Activated T-cell treated with anti-CD3 and anti-CD28 coated beads, Interleukin-2, amount 50 U/mL, for 4 hours (primary cell): ENCODE results near the gene AK5. TPM values are rescaled to one million over a fixed set of nuclear protein-coding genes. Genes with fewer than 3 reads are reported as not detected.
"Not testable (repeated sequence)": the region's sequence is repeated elsewhere in the genome, so short reads cannot be mapped to it uniquely, and the experiment has no call there.

Source experiments
- ATAC-seq, 2 donors: fragments of 200-7000 bp; cut with Tn5 transposase; one replicate each; pipeline ENCODE4 v1.10.0; 2021
- DNase-seq: peaks from one replicate; pipeline ENCODE4 v3.0.0-alpha.2; 2020
- H3K27me3 Mint-ChIP-seq: one replicate; pipeline ENCODE4 v1.8.0; 2021; ENCODE audit warnings: low read depth, mixed read lengths
- H3K36me3 Mint-ChIP-seq: one replicate; pipeline ENCODE4 v1.8.0; 2022; ENCODE audit warnings: mixed read lengths; ENCODE audit not compliant: insufficient read depth
- H3K4me1 Mint-ChIP-seq: one replicate; pipeline ENCODE4 v1.8.0; 2021; ENCODE audit warnings: low read depth, mixed read lengths
- H3K4me3 Mint-ChIP-seq: one replicate; pipeline ENCODE4 v1.8.0; 2021; ENCODE audit warnings: mild to moderate bottlenecking, moderate library complexity, mixed read lengths
- H3K9me3 Mint-ChIP-seq: one replicate; pipeline ENCODE4 v1.8.0; 2021; ENCODE audit warnings: mixed read lengths
- total RNA-seq, 3 donors: library from RNA; stranded (reverse); gene quantifications; one replicate each; pipeline ENCODE4 v1.2.1, GENCODE V29; 2021

AK5 gene
- total RNA-seq, 3 donors from 2014 or later, result 1.0 to 4.9 (median 3.0) TPM

DNA sequence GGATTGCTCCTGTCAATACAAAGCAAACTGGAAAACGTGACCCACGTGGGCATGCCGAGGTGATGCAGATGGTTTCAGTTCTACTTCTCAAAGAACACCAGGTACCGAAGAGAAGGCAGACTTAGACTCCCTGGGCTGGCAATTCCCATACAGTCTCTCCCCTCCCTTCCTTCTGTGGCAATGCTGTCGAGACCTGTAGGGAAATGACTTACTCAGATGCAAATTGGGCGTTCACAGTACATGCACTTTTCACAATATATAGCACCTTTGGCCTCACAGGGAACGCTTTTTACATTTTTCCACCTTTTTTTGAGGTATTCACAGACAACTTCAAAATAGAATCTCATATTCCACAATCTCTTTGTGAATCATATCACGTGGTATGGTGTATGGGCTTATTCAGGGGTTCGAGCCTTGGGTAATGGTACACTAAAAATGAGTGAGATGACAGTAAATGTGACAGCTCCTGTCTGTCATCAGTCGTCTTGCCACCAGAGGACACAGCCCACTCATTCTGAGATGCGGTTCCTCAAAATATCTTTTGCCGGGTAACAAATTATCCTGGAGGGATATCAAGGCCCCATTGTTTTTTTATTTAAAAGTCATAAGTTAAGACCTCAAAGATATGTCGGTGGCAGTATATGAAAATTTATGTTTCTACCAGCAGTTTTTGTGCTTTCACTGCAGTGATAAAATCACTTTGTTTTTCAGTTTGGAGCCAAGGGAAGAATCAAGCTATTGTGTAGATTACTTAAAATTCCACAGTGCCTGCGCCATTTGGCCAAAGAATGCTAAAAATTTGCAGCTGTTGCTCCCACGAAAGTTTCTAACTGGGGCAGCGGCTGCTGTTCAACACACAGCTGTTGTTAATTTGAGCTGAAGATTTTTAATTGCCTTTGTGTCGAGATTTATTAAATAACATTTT is 232.3 kb downstream of the AK5 start:
- H3K4me1 Mint-ChIP-seq, result no peaks in the 10 kb centered on the region
- no peak overlapping the region for H3K4me3 Mint-ChIP-seq
- H3K36me3 Mint-ChIP-seq, result peaks cover 11% of the 10 kb centered on the region
- DNase-seq (no peak), ATAC-seq (no peak)
- peaks cover 12% of the 10 kb centered on the region for H3K9me3 Mint-ChIP-seq
- no peaks in the 10 kb centered on the region for H3K27me3 Mint-ChIP-seq

DNA sequence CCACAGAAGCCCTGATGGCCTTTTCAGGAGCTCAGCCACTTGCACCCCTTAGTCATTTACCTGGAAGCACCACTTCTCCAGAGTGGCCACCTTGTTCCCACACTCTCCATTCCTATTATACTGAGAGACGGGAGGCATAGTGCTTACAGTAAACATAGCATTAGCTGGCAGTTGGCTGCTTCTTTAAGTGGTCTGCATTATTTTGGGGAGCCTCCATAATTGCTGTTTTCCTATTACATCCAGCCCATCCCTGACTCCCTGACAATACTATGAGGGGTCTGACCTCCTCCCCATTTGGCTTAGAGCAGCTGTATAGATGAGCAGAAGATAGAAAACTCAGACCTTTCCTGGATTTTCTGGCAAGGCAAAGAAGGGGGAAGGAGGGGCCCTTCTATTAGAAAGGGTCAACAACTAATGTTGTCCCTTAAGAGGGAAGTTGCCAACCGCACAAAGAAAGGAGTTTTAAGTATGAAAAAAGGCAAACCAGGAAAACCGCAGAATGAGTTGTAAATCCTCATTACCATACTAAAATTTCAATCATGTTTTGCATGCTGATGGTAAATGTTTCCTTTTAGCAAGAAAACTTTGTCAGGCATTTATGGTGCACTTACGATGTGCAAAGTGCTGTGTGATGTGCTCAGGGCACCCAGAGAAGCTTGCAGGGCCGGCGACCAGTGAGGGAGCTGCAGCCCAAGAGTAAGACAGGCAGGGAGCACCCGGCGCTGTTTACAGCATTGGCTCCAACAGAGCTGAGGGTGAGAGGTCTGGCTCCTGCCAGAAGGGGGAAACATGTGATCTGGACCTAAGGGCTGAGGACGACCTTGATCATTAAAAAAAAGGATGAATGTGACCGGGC is 233.3 kb downstream of the AK5 start:
- H3K9me3 Mint-ChIP-seq, result peaks cover 12% of the 10 kb centered on the region
- DNase-seq (no peak), ATAC-seq (no peak)
- peaks cover 11% of the 10 kb centered on the region for H3K36me3 Mint-ChIP-seq
- H3K4me3 Mint-ChIP-seq, result no peak overlapping the region
- H3K27me3 Mint-ChIP-seq, result no peaks in the 10 kb centered on the region
- H3K4me1 Mint-ChIP-seq, result no peaks in the 10 kb centered on the region

DNA sequence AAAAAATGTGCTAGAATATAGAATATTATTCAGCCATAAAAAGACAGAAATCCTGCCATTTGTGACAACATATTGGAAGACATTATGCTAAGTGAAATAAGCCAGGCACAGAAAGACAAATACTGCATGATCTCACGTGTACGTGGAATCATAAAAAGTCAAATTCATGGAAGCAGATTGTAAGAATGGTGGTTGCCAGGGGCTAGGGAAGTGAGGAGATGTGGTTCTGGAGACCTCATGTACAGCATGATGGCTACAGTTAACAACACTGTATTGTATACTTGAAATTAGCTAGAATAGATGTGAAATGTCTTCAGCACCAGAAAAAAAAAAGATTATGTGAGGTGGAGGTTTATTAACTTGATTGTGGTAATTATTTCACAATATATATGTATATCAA is 234.3 kb downstream of the AK5 start:
- Mint-ChIP-seq H3K4me1 (no peaks in the 10 kb centered on the region), H3K27me3 (no peaks in the 10 kb centered on the region), H3K4me3 (no peak overlapping the region), H3K9me3 (peaks cover 12% of the 10 kb centered on the region), H3K36me3 (peaks cover 16% of the 10 kb centered on the region)
- no peak for ATAC-seq
- no peak for DNase-seq

DNA sequence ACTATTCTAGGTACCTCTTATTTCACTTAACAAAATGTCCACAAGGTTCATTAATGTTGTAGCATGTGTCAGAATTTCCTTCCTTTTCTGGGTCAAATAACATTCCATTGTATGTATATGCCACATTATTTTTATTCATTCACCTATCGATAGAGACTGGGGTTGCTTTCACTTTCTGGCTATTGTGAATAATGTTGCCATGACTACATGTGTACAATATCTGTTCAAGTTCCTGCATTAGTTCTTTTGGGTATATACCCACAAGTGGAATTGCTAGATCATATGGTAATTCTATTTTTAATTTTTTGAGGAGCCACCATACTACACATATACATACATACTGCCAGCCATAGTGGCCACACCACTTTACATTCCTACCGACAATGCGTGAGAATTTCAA is 242.2 kb downstream of the AK5 start:
- no peak overlapping the region for H3K4me3 Mint-ChIP-seq

DNA sequence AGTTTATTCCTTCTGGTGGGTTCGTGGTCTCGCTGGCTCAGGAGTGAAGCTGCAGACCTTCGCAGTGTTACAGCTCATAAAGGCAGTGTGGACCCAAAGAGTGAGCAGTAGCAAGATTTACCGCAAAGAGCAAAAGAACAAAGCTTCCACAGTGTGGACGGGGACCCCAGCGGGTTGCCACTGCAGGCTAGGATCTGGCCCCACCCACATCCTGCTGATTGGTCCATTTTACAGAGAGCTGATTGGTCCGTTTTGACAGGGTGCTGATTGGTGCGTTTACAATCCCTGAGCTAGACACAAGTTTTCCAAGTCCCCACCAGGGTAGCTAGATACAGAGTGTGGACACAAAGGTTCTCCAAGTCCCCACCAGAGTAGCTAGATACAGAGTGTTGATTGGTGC is 249.3 kb downstream of the AK5 start:
- not testable (repeated sequence) for ATAC-seq, DNase-seq, H3K9me3 Mint-ChIP-seq, H3K27me3 Mint-ChIP-seq, H3K36me3 Mint-ChIP-seq, H3K4me3 Mint-ChIP-seq
- peaks cover 13% of the 10 kb centered on the region for H3K4me1 Mint-ChIP-seq

More for the DNA sequence above, 242.2 kb downstream of the AK5 start:
- Mint-ChIP-seq H3K4me1 (peaks cover 18% of the 10 kb centered on the region), H3K27me3 (no peaks in the 10 kb centered on the region), H3K9me3 (peaks cover 4% of the 10 kb centered on the region), H3K36me3 (peaks cover 28% of the 10 kb centered on the region)
- ATAC-seq (no peak), DNase-seq (no peak)

DNA sequence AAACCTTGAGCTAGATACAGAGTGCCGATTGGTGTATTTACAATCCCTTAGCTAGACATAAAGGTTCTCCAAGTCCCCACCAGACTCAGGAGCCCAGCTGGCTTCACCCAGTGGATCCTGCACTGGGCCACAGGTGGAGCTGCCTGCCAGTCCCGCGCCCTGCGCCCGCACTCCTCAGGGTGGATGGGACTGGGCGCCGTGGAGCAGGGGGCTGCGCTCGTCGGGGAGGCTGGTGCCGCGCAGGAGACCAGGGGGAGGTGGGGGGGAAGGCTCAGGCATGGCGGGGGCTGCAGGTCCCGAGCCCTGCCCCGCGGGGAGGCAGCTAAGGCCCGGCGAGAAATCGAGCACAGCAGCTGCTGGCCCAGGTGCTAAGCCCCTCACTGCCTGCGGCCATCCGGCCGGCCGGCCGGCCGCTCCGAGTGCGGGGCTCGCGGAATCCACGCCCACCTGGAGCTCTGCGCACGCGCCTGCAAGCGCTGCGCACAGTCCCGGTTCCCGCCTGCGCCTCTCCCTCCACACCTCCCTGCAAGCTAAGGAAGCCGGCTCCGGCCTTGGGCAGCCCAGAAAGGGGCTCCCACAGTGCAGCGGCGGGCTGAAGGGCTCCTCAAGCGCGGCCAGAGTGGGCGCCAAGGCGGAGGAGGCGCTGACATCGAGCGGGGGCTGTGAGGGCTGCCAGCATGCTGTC is 249.9 kb downstream of the AK5 start:
- peaks cover 11% of the 10 kb centered on the region for H3K4me1 Mint-ChIP-seq
- H3K36me3 Mint-ChIP-seq, H3K4me3 Mint-ChIP-seq, ATAC-seq, H3K27me3 Mint-ChIP-seq, DNase-seq, H3K9me3 Mint-ChIP-seq: not testable (repeated sequence)

DNA sequence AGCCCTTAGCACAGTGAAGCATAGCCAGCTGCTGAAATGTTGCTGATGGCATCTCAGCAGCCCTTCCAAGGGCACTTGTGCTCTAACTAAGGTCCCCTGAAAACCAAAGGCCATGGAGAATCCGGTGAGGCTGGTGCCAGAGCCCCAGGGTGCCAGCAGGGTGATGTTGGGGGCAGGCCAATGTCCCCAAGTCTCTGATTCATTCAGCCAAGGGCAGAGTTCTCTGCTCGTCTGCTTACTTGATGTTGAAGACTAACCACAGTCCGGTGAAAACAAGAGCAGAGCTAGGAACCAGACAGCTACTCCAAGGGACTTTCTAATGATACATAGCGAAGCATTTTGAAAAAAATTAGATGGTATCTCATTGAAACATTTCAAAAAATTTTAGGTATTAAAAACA is 250.8 kb downstream of the AK5 start:
- no peak for ATAC-seq
- Mint-ChIP-seq H3K9me3 (no peaks in the 10 kb centered on the region), H3K4me1 (peaks cover 6% of the 10 kb centered on the region), H3K27me3 (no peaks in the 10 kb centered on the region), H3K4me3 (no peak overlapping the region), H3K36me3 (peaks cover 6% of the 10 kb centered on the region)
- no peak for DNase-seq

DNA sequence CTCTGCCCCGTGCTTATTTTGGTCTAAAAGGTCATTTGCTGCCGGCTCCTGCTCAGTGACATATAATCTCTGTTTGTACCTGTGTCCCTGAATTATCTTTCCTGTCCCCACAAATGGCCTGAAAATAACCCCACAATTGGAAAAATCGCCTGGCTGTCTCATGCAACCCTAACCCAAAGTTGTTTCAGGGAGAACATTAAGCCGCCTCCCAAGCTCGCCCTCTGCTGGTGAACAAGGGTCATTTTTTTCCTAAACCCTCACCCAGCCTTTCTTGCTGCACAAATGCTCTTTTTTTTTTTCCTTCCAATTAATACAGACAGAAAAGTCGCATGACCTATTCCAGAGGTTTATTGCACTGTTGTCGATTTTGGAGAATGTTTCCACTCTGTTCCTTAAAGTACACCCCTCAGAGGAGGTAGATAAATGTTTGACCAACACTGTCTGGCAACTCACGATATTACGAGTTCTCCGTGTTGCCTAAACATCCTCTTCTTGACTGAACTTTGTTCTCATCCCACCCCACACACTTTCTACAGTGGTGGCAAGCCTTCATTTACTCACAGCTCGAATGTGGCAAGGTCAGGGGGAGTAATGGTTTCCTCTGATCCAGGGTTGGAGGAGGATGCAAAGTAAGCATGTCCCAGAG is 252.0 kb downstream of the AK5 start:
- H3K9me3 Mint-ChIP-seq, result no peaks in the 10 kb centered on the region
- peaks cover 6% of the 10 kb centered on the region for H3K36me3 Mint-ChIP-seq
- peak; percentile 47 for DNase-seq
- no peak overlapping the region for H3K4me3 Mint-ChIP-seq
- ATAC-seq, result peak in 1 of 2 donors; percentile 52
- H3K4me1 Mint-ChIP-seq, result peaks cover 6% of the 10 kb centered on the region
- no peaks in the 10 kb centered on the region for H3K27me3 Mint-ChIP-seq

DNA sequence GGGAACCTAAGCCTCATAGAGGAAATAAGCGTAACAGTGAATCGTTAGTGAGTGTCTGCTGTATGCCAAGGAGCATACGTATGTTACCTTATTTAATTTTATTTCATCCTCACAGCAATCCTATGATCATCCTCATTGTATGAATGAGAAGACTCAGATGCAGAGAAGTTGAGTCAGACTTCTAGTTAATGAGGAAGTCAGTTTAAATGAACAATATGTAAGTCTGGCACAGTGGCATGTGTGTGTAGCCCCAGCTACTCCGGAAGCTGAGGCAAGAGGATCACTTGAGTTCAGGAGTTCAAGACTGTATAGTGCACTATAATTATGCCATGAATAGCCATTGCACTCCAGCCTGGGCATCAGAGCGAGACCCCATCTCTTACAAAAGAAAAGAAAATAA is 252.6 kb downstream of the AK5 start:
- ATAC-seq (no peak), DNase-seq (no peak)
- Mint-ChIP-seq H3K9me3 (no peaks in the 10 kb centered on the region), H3K27me3 (no peaks in the 10 kb centered on the region), H3K4me3 (no peak overlapping the region), H3K36me3 (peaks cover 6% of the 10 kb centered on the region), H3K4me1 (peaks cover 6% of the 10 kb centered on the region)

DNA sequence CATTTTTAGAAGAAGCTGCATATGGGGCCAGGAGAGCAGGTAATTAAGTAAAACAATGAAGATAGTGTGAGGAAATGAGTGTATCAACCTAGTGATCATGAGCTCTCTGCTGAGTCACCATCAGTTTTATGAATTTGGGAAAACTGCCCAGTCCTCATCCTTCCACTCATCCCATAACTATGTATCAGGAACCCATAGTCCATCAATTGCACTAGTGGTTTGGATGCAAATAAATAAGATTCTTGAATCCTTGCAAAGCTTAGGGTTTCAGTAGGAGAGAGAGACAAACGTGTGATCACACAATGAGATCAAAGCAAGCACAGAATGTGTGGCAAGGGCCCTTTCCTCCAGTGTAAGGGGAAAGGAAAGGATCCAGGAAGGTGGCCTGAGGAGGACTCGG is 255.0 kb downstream of the AK5 start:
- Mint-ChIP-seq H3K4me1 (peaks cover 6% of the 10 kb centered on the region), H3K9me3 (no peaks in the 10 kb centered on the region), H3K4me3 (no peak overlapping the region), H3K36me3 (peaks cover 5% of the 10 kb centered on the region), H3K27me3 (no peaks in the 10 kb centered on the region)
- ATAC-seq, result no peak
- no peak for DNase-seq

DNA sequence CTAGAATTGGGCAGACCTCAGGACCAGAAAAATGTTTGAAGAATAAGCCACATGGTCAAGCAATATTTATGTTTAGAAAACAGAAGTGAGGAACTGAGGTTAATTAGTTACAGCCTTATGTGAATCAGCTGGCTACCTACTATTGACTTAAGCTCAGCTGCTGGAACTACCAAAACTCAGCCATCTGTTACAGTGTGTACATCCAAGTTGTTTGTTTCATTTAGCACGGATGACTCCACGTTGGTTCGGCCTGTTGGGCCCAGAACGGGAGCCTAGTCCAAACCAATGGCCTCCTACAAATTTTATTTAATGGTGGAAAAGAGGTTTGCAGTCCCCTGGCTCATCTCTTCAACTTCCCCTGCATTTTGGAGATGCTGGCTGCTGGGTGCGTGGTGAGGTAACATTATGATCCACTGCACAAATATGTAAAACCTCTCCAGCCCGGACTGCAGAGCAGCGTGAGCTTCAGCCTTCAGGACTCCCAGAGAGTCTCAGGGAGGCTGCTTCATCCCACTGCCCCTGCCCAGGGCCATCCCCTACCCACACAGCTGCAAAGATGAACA is 257.2 kb downstream of the AK5 start:
- ATAC-seq, result no peak
- Mint-ChIP-seq H3K9me3 (no peaks in the 10 kb centered on the region), H3K4me3 (no peak overlapping the region), H3K4me1 (peaks cover under 1% of the 10 kb centered on the region), H3K27me3 (no peaks in the 10 kb centered on the region), H3K36me3 (peaks cover 5% of the 10 kb centered on the region)
- DNase-seq, result no peak

DNA sequence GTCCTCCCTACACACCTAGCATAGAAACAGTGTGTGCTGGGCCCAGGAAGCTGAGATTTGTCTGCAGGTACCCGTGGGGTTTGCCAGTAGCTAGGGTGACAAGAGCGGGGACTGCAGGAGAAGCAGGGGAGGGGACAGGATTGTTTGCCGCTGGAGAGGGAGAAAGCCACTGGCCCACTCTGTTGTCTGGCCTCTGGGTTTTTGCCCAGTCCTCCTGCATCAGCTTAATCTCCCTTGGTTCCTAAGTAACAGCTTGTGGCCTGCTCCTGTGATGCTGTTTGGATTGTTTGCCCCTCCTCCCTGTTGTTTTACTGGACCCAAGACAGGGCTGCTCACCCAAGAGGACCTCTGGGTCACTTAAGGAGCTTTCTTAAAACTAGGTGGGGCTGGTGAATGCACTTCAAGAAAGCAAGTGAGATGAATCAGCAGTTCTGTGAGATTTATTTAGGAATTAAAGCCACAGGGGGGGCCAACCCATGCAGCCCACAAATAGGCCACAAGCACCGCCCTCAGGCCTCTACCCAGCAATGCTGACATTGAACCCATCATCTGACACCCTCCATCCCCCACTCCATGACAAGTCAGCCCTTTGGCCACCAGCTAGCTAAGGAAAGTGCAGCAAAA is 257.8 kb downstream of the AK5 start:
- no peak overlapping the region for H3K4me3 Mint-ChIP-seq
- H3K27me3 Mint-ChIP-seq, result no peaks in the 10 kb centered on the region
- no peak for DNase-seq
- H3K9me3 Mint-ChIP-seq, result no peaks in the 10 kb centered on the region
- peaks cover 5% of the 10 kb centered on the region for H3K36me3 Mint-ChIP-seq
- no peak for ATAC-seq
- H3K4me1 Mint-ChIP-seq, result no peaks in the 10 kb centered on the region

DNA sequence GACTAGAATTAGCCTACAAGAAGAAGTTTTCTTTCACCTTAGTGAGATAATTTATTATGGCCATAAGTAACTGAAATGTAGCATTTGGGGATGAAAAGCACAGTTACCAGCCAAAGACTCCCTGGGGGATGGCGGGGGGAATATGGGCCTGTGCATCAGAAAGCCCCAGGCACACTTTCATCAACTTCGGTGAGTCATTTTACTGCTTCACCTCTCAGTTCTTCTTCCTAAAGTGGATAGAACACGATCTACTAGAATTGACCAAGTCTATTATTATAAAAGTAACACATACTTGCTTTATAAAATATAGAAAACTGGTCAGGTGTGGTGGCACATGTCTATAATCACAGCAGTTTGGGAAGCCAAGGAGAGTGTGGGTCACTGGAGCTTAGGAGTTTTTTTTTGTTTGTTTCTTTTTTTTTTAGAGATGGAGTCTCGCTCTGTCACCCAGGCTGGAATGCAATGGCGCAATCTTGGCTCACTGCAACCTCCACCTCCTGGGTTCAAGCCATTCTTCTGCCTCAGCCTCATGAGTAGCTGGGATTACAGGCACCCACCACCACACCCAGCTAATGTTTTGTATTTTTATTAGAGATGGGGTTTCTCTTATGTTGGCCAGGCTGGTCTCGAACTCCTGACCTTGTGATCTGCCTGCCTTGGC is 258.8 kb downstream of the AK5 start:
- DNase-seq, result no peak
- H3K4me3 Mint-ChIP-seq, result no peak overlapping the region
- H3K9me3 Mint-ChIP-seq, result no peaks in the 10 kb centered on the region
- no peaks in the 10 kb centered on the region for H3K4me1 Mint-ChIP-seq
- H3K36me3 Mint-ChIP-seq, result peaks cover 7% of the 10 kb centered on the region
- no peak for ATAC-seq
- no peaks in the 10 kb centered on the region for H3K27me3 Mint-ChIP-seq
